GM19099 (cell line): Measurements from ENCODE around the gene RPL7L1.

ENCODE experiments used
- POLR2A ChIP-seq: IDR thresholded peaks from 3 replicates; pipeline ENCODE4 v1.6.1; 2011; ENCODE audit warnings: low read depth; ENCODE audit not compliant: insufficient read length; ENCODE audit errors: extremely low read depth

RPL7L1 gene

GRCh38 chr6:42925248-42925857 is 45.9 kb downstream of the RPL7L1 start:
- no peak for TF ChIP-seq POLR2A

- TF ChIP-seq POLR2A = peak; percentile 82
Observed at GRCh38 chr6:42928986-42929820, 49.8 kb downstream of the RPL7L1 start, which contains the start of gene CNPY3. CNPY3 (plus strand) TSS chr6:42929480; CDS start chr6:42929571, 91 bp downstream.

- TF ChIP-seq POLR2A = no peak
Observed at GRCh38 chr6:42929821-42930360, 50.5 kb downstream of the RPL7L1 start.

GRCh38 chr6:42932412-42932811 is 53.0 kb downstream of the RPL7L1 start:
- no peak for TF ChIP-seq POLR2A

GRCh38 chr6:42933205-42933604 is 53.8 kb downstream of the RPL7L1 start:
- TF ChIP-seq POLR2A = no peak

DNA sequence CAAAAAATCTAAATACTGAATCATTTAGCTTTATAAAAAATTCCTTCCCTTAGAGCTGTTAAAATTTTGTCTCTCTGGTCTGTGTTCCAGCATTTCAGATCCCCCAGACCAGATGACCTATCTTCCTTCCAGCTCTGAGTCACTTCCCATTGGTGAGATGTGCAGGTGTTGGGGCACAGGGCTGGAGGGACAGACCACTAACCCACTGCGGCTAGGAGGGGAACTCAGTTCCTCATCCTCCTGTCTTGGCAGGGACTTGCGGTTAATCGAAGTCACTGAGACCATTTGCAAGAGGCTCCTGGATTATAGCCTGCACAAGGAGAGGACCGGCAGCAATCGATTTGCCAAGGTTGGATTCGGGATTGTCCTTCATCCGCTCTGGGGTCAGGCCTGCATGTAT is 55.9 kb downstream of the RPL7L1 start:
- TF ChIP-seq POLR2A = no peak

GRCh38 chr6:42936398-42936797 is 57.0 kb downstream of the RPL7L1 start:
- no peak for TF ChIP-seq POLR2A

GRCh38 chr6:42937548-42938427 is 58.4 kb downstream of the RPL7L1 start:
- no peak for TF ChIP-seq POLR2A

DNA sequence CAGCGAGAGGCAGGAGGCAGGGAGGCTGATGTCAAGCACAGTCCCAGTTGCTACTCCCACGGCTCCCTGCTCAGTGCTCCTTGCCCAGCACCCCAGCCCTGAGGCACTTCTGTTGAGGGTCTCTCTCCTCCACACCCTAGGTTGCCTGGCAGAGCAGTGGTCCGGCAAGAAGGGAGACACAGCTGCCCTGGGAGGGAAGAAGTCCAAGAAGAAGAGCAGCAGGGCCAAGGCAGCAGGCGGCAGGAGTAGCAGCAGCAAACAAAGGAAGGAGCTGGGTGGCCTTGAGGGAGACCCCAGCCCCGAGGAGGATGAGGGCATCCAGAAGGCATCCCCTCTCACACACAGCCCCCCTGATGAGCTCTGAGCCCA is 59.0 kb downstream of the RPL7L1 start:
- no peak for TF ChIP-seq POLR2A

GRCh38 chr6:42938987-42939809 is 59.8 kb downstream of the RPL7L1 start:
- TF ChIP-seq POLR2A = no peak
